SK-N-SH (cell line): Measurements from ENCODE around the gene PPM1B.

Experiments used
- EP300 ChIP-seq, 2 experiments: IDR thresholded peaks; 2 replicates each; pipeline versions ENCODE4 v1.4.0 to v1.6.1; 2012; ENCODE audit warnings: borderline replicate concordance in 1 of 2, low read depth in 1 of 2, low read length in 1 of 2
- RAD21 ChIP-seq: IDR thresholded peaks from 2 replicates; pipeline ENCODE4 v1.6.1; 2012; ENCODE audit warnings: mild to moderate bottlenecking, low read length
- TCF12 ChIP-seq: IDR thresholded peaks from 2 replicates; pipeline ENCODE4 v1.4.0; 2012
- TEAD4 ChIP-seq: IDR thresholded peaks from 2 replicates; pipeline ENCODE4 v1.4.0; 2012; ENCODE audit warnings: mild to moderate bottlenecking, borderline replicate concordance; ENCODE audit not compliant: insufficient read depth
- YY1 ChIP-seq: IDR thresholded peaks from 2 replicates; pipeline ENCODE4 v1.4.0; 2012; ENCODE audit warnings: low read depth, mild to moderate bottlenecking
- TF ChIP-seq, protein P1 (sequence below): fragments of 200-600 bp; sonication (generic); IDR thresholded peaks from 2 replicates; pipeline ENCODE4 v1.6.1; 2017; ENCODE audit warnings: antibody characterized with exemption, mild to moderate bottlenecking, moderate library complexity

DNA sequence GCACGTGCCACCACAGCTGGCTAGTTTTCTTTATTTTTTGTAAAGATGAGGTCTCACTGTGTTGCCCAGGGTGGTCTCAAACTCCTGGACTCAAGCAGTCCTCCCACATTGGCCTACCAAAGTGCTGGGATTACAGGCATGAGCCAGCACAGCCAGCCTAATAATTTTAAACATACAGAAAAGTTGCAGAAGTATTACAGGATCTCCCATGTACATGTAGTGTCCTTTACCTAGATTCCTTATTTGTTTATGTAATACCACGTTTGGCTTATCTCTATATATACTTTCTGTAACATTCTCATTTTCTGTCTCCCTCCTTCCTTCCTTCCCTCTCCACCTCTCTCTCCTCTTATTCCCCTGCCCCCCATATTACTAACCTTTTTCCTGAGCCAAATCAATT is 41.7 kb downstream of the PPM1B start:
- no peak for TF ChIP-seq EP300 (IDR thresholded peaks at IDR 0.05; ENCODE audit: borderline replicate concordance in 1 of 2, low read depth in 1 of 2, low read length in 1 of 2)
- TF ChIP-seq TCF12: no peak
- TF ChIP-seq, protein P1, sequence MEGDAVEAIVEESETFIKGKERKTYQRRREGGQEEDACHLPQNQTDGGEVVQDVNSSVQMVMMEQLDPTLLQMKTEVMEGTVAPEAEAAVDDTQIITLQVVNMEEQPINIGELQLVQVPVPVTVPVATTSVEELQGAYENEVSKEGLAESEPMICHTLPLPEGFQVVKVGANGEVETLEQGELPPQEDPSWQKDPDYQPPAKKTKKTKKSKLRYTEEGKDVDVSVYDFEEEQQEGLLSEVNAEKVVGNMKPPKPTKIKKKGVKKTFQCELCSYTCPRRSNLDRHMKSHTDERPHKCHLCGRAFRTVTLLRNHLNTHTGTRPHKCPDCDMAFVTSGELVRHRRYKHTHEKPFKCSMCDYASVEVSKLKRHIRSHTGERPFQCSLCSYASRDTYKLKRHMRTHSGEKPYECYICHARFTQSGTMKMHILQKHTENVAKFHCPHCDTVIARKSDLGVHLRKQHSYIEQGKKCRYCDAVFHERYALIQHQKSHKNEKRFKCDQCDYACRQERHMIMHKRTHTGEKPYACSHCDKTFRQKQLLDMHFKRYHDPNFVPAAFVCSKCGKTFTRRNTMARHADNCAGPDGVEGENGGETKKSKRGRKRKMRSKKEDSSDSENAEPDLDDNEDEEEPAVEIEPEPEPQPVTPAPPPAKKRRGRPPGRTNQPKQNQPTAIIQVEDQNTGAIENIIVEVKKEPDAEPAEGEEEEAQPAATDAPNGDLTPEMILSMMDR: no peak
- no peak for TF ChIP-seq RAD21
- no peak for TF ChIP-seq TEAD4
- no peak for TF ChIP-seq YY1
